Thymus (tissue), 14 donors: Measurements from ENCODE around the gene HEPACAM2. TPM values are rescaled to one million over a fixed set of nuclear protein-coding genes. Genes with fewer than 3 reads are reported as not detected.

Experiments
- DNase-seq, 9 donors: peaks; one replicate each; pipeline ENCODE4 v3.0.0-alpha.2; 2013; ENCODE audit warnings: low spot score in 9 of 9, low read depth in 6 of 9, missing footprints in 1 of 9
- H3K27ac ChIP-seq, 2 donors: one replicate each; pipeline ENCODE4 v1.5.1; 2013; ENCODE audit warnings: control low read depth in 1 of 2, low read depth in 1 of 2, low read length in 1 of 2, mild to moderate bottlenecking in 1 of 2, moderate library complexity in 1 of 2
- H3K27me3 ChIP-seq, 2 donors: one replicate each; pipeline ENCODE4 v1.5.1; 2013; ENCODE audit warnings: low read length in 1 of 2; ENCODE audit not compliant: control insufficient read depth in 2 of 2, insufficient read depth in 1 of 2
- H3K36me3 ChIP-seq, 2 donors: one replicate each; pipeline ENCODE4 v1.5.1; 2013; ENCODE audit warnings: low read length in 1 of 2, mild to moderate bottlenecking in 1 of 2, moderate library complexity in 1 of 2; ENCODE audit not compliant: control insufficient read depth in 2 of 2, insufficient read depth in 2 of 2
- H3K4me1 ChIP-seq, 2 donors: one replicate each; pipeline ENCODE4 v1.5.1; 2013; ENCODE audit warnings: low read length in 2 of 2; ENCODE audit not compliant: control insufficient read depth in 2 of 2, insufficient read depth in 2 of 2
- H3K4me3 ChIP-seq, 2 donors: one replicate each; pipeline ENCODE4 v1.5.1; 2013; ENCODE audit warnings: low read length in 2 of 2, control low read depth in 1 of 2, mild to moderate bottlenecking in 1 of 2
- H3K9me3 ChIP-seq, 2 donors: one replicate each; pipeline ENCODE4 v1.5.1; 2013; ENCODE audit warnings: low read length in 1 of 2, mild to moderate bottlenecking in 1 of 2; ENCODE audit not compliant: control insufficient read depth in 2 of 2, insufficient read depth in 1 of 2
- WGBS: extraction: QIAGEN DNeasy Blood & Tissue Kit; methylation state at CpG from one replicate; pipeline ENCODE4 v1.1.7; 2013; 5-methylcytosine and 5-hydroxymethylcytosine counted together
- long read RNA-seq, 10 donors: transcript quantifications; one replicate each; lab custom pipeline, GENCODE V29; 2026
- polyA plus RNA-seq: library from polyadenylated mRNA; stranded (reverse); fragments of 200-250 nt; gene quantifications from one replicate; pipeline ENCODE4 v1.2.3, GENCODE V29; 2013
- total RNA-seq: library from RNA; stranded (reverse); fragments of 120-200 nt; gene quantifications from one replicate; pipeline ENCODE4 v1.2.4, GENCODE V29; 2013
- donor health status: healthy.

The HEPACAM2 gene
- total RNA-seq (0.24 TPM), polyA plus RNA-seq (0.66 TPM)
- long read RNA-seq, donor 1, result 0 reads
- long read RNA-seq, donor 2, result 0 reads
- long read RNA-seq, donor 3, result 0 reads
- long read RNA-seq, donor 4, result 0 reads
- long read RNA-seq, donor 5, result 0 reads
- long read RNA-seq, donor 6, result 0 reads
- long read RNA-seq, donor 7, result 0 reads
- long read RNA-seq, donor 8, result 0 reads
- long read RNA-seq, donor 9, partial matches to known transcripts, result 15 of 15 reads
- long read RNA-seq, donor 9, other reads (novel, unspliced or antisense), result 0 of 15 reads
- long read RNA-seq, donor 10, result 0 reads

GRCh38 chr7:93226310-93226709 is at the start of gene HEPACAM2:
HEPACAM2 (minus strand) TSS chr7:93226469.
- DNase-seq, result no peak
- Histone ChIP-seq H3K4me3 (no peak within 1 kb of the TSS), H3K36me3 (no peaks in the 10 kb centered on the region), H3K4me1 (peaks cover 0 to 2% of the 10 kb centered on the region in 2 donors), H3K9me3 (no peaks in the 10 kb centered on the region), H3K27ac (no peak within 1 kb of the TSS), H3K27me3 (peaks cover 3 to 5% of the 10 kb centered on the region in 2 donors)
- WGBS, result 97% methylated on average over 2 of the region's 2 CpGs

GRCh38 chr7:93265220-93265619 is 39.0 kb upstream of the HEPACAM2 start:
- no peaks in the 10 kb centered on the region for H3K9me3 ChIP-seq
- peaks cover 0 to 3% of the 10 kb centered on the region in 2 donors for H3K36me3 ChIP-seq
- no peak overlapping the region for H3K27ac ChIP-seq
- 97% methylated on average over 4 of the region's 4 CpGs for WGBS
- no peaks in the 10 kb centered on the region for H3K27me3 ChIP-seq
- H3K4me3 ChIP-seq, result no peak overlapping the region
- no peak for DNase-seq
- H3K4me1 ChIP-seq, result no peaks in the 10 kb centered on the region

- no peak for DNase-seq
- H3K4me1 ChIP-seq, result no peaks in the 10 kb centered on the region
- H3K4me3 ChIP-seq, result no peak overlapping the region
- H3K27ac ChIP-seq, result no peak overlapping the region
- peaks cover 0 to 3% of the 10 kb centered on the region in 2 donors for H3K36me3 ChIP-seq
- WGBS, result 100% methylated on average over 1 of the region's 1 CpG
- no peaks in the 10 kb centered on the region for H3K27me3 ChIP-seq
- H3K9me3 ChIP-seq, result no peaks in the 10 kb centered on the region
Measured at GRCh38 chr7:93262535-93262934, 36.3 kb upstream of the HEPACAM2 start.

GRCh38 chr7:93258661-93259060 is 32.4 kb upstream of the HEPACAM2 start:
- Histone ChIP-seq H3K36me3 (peaks cover 0 to 3% of the 10 kb centered on the region in 2 donors), H3K27ac (no peak overlapping the region), H3K27me3 (no peaks in the 10 kb centered on the region), H3K4me3 (no peak overlapping the region), H3K4me1 (no peaks in the 10 kb centered on the region), H3K9me3 (no peaks in the 10 kb centered on the region)
- DNase-seq, result no peak

- no peaks in the 10 kb centered on the region for H3K4me1 ChIP-seq
- no peaks in the 10 kb centered on the region for H3K9me3 ChIP-seq
- H3K27ac ChIP-seq, result no peak overlapping the region
- no peak for DNase-seq
- 96% methylated on average over 5 of the region's 5 CpGs for WGBS
- H3K36me3 ChIP-seq, result no peaks in the 10 kb centered on the region
- H3K27me3 ChIP-seq, result no peaks in the 10 kb centered on the region
- no peak overlapping the region for H3K4me3 ChIP-seq
Measured at GRCh38 chr7:93249491-93250148, 23.4 kb upstream of the HEPACAM2 start.

GRCh38 chr7:93245525-93246432 is 19.5 kb upstream of the HEPACAM2 start:
- WGBS, result 70% methylated on average over 9 of the region's 9 CpGs
- H3K4me3 ChIP-seq, result no peak overlapping the region
- H3K9me3 ChIP-seq, result no peaks in the 10 kb centered on the region
- DNase-seq, result peak in 4 of 9 donors; percentile 2 to 44 (median 12)
- no peaks in the 10 kb centered on the region for H3K4me1 ChIP-seq
- no peaks in the 10 kb centered on the region for H3K36me3 ChIP-seq
- no peaks in the 10 kb centered on the region for H3K27me3 ChIP-seq
- H3K27ac ChIP-seq, result no peak overlapping the region

- no peak overlapping the region for H3K4me3 ChIP-seq
- no peaks in the 10 kb centered on the region for H3K9me3 ChIP-seq
- no peaks in the 10 kb centered on the region for H3K4me1 ChIP-seq
- H3K27me3 ChIP-seq, result no peaks in the 10 kb centered on the region
- WGBS, result 99% methylated on average over 3 of the region's 3 CpGs
- H3K36me3 ChIP-seq, result no peaks in the 10 kb centered on the region
- H3K27ac ChIP-seq, result no peak overlapping the region
- DNase-seq, result no peak
Measured at GRCh38 chr7:93242106-93242505, 15.8 kb upstream of the HEPACAM2 start.

GRCh38 chr7:93239824-93240223 is 13.6 kb upstream of the HEPACAM2 start:
- WGBS, result 96% methylated on average over 4 of the region's 4 CpGs
- Histone ChIP-seq H3K27me3 (no peaks in the 10 kb centered on the region), H3K36me3 (no peaks in the 10 kb centered on the region), H3K4me1 (no peaks in the 10 kb centered on the region), H3K9me3 (no peaks in the 10 kb centered on the region), H3K4me3 (no peak overlapping the region), H3K27ac (no peak overlapping the region)
- no peak for DNase-seq

- Histone ChIP-seq H3K9me3 (no peaks in the 10 kb centered on the region), H3K27ac (no peak overlapping the region), H3K4me3 (no peak overlapping the region), H3K27me3 (no peaks in the 10 kb centered on the region), H3K36me3 (no peaks in the 10 kb centered on the region), H3K4me1 (no peaks in the 10 kb centered on the region)
- WGBS, result 99% methylated on average over 2 of the region's 2 CpGs
- DNase-seq, result no peak
Measured at GRCh38 chr7:93238748-93239147, 12.5 kb upstream of the HEPACAM2 start.
